ENCODE data around the gene ARID1B.
A peak's percentile ranks its signal among the peaks of the same experiment; 100 is the strongest.

The ARID1B gene

DNA sequence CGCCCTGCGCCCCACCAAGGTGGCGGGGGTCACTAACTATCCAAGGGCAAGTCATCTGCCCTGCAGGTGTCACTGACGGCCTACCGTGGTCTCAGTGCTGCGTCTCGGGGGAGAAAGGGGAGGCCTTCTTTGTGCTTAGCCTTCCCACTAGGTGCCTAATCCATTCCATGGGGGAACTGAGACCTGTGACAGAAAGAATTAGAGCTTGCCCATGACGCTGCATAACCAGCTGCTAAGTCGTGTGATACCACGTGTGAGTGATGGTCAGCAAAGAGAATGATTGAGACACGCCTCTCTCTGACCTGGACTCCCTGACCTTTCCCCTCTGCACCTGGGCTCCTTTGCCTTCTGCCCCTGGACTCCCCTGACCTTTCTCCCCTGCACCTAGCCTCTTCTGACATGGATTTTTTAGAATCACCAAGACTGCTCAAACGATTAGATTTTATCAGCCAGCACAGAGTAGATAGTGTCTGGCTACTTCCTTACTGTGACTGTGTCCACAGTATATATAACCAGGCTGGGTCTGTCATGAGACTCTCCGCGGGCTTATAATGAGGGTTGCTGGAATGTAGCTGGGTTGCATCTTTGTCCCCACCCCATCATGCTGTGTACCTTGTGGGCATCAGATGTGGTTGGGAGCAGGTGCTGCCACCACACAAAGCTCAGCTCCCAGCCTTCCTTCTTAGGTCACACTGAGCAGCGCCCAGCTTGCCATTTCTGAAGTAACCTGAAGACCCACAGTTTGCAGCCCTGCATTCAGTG, 405.5 kb downstream of the ARID1B start:
- DNase-seq (no peak), ATAC-seq (ENCODE audit: insufficient read depth, low read depth) (peak; percentile 58; the same call in 2 of the 3 replicates)
- H3K4me1 ChIP-seq (ENCODE audit: insufficient read depth, low read length) = no peaks in the 10 kb centered on the region
- no peak overlapping the region for H3K27ac ChIP-seq (ENCODE audit: low read length)
- no peak overlapping the region for H3K9ac ChIP-seq (ENCODE audit: low read depth, low read length)
- no peak overlapping the region for H3K4me2 ChIP-seq (ENCODE audit: insufficient read depth, low read length)
- no peak overlapping the region for H2AFZ ChIP-seq (ENCODE audit: low read depth, low read length)
- H3K4me3 ChIP-seq (ENCODE audit: low read depth in 1 of 2, low read length in 2 of 2) = no peak overlapping the region
- H3K79me2 ChIP-seq (ENCODE audit: insufficient read depth, low read length) = no peaks in the 10 kb centered on the region
- peaks cover 68% of the 10 kb centered on the region for H3K36me3 ChIP-seq (ENCODE audit: insufficient read depth, low read length)
- H3K27me3 ChIP-seq (ENCODE audit: insufficient read depth, low read length, poor library complexity) = no peaks in the 10 kb centered on the region
- no peaks in the 10 kb centered on the region for H3K9me3 ChIP-seq (ENCODE audit: insufficient read depth, low read length, severe bottlenecking)
- peaks cover 5% of the 10 kb centered on the region; the same call in 1 of the 2 replicates for H4K20me1 ChIP-seq (ENCODE audit: insufficient read depth, low read length)
- no peak for TF ChIP-seq EZH2 (IDR thresholded peaks at IDR 0.05; ENCODE audit: borderline replicate concordance, low read depth, low read length, severe bottlenecking)
- TF ChIP-seq, protein P1, sequence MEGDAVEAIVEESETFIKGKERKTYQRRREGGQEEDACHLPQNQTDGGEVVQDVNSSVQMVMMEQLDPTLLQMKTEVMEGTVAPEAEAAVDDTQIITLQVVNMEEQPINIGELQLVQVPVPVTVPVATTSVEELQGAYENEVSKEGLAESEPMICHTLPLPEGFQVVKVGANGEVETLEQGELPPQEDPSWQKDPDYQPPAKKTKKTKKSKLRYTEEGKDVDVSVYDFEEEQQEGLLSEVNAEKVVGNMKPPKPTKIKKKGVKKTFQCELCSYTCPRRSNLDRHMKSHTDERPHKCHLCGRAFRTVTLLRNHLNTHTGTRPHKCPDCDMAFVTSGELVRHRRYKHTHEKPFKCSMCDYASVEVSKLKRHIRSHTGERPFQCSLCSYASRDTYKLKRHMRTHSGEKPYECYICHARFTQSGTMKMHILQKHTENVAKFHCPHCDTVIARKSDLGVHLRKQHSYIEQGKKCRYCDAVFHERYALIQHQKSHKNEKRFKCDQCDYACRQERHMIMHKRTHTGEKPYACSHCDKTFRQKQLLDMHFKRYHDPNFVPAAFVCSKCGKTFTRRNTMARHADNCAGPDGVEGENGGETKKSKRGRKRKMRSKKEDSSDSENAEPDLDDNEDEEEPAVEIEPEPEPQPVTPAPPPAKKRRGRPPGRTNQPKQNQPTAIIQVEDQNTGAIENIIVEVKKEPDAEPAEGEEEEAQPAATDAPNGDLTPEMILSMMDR (IDR thresholded peaks at IDR 0.05; ENCODE audit: borderline replicate concordance, extremely low read depth, low read length, poor library complexity, severe bottlenecking) = no peak

DNA sequence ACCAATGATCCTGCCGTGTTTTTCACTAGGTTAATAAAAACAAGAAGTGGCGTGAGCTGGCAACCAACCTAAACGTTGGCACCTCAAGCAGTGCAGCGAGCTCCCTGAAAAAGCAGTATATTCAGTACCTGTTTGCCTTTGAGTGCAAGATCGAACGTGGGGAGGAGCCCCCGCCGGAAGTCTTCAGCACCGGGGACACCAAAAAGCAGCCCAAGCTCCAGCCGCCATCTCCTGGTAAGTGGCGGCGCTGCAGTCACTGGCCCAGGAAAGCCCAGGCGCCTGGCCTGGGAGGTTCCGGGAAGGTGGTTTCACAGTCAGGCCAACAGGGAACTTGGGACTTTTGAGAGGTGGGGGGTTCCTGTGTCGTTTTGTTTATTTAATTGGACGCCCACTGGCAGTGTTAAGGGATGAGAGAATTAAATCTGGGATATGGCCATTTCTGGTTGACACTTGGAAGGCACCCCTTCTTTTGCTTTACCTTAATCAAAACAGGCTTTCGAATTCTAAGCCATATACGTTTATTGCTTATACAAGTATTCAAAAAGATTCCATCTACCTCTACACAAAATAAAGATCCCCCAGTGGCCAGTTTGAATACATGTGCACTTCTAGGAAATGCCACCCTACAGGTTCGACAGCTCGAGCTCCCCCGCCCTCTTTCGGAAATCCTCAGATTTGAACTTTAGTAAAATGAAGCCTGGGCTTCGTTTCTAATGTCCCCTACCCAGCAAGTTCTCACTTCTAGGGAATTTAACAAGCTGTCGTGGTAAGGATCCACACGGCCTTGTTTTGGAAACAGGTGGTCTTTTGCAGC, 407.2 kb downstream of the ARID1B start:
- H3K36me3 ChIP-seq (ENCODE audit: insufficient read depth, low read length) = peaks cover 84% of the 10 kb centered on the region
- no peak overlapping the region for H3K27ac ChIP-seq (ENCODE audit: low read length)
- H3K4me1 ChIP-seq (ENCODE audit: insufficient read depth, low read length) = no peaks in the 10 kb centered on the region
- H3K9me3 ChIP-seq (ENCODE audit: insufficient read depth, low read length, severe bottlenecking) = no peaks in the 10 kb centered on the region
- no peaks in the 10 kb centered on the region for H3K27me3 ChIP-seq (ENCODE audit: insufficient read depth, low read length, poor library complexity)
- no peak overlapping the region for H3K4me3 ChIP-seq (ENCODE audit: low read depth in 1 of 2, low read length in 2 of 2)
- H3K79me2 ChIP-seq (ENCODE audit: insufficient read depth, low read length) = no peaks in the 10 kb centered on the region
- H4K20me1 ChIP-seq (ENCODE audit: insufficient read depth, low read length) = peaks cover 5% of the 10 kb centered on the region; the same call in 1 of the 2 replicates
- DNase-seq (peak; percentile 29), ATAC-seq (ENCODE audit: insufficient read depth, low read depth) (peak; percentile 66; the same call in 1 of the 3 replicates)
- no peak overlapping the region for H2AFZ ChIP-seq (ENCODE audit: low read depth, low read length)
- no peak overlapping the region for H3K9ac ChIP-seq (ENCODE audit: low read depth, low read length)
- TF ChIP-seq, protein P1 (IDR thresholded peaks at IDR 0.05; ENCODE audit: borderline replicate concordance, extremely low read depth, low read length, poor library complexity, severe bottlenecking) = peak; percentile 73
- no peak for TF ChIP-seq EZH2 (IDR thresholded peaks at IDR 0.05; ENCODE audit: borderline replicate concordance, low read depth, low read length, severe bottlenecking)
- H3K4me2 ChIP-seq (ENCODE audit: insufficient read depth, low read length) = no peak overlapping the region

DNA sequence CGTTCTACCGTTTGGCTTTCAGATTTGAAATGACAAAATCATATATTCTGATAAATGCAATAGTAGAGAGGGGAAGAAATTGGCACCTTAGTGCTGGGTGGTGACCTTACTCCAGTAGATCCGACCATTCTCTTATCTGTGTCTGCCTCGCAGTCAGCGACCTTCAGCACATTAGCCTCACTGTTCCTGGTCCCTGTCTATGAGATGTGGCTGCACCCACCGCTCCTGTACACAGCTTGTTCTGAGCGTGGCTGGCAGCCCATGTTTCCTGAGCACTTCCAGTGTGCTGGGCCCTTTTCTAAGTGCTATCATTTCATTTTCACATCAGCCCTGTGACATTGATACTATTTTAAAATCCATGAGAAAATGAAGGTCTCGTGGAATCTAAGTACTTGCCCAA, 408.0 kb downstream of the ARID1B start:
- Histone ChIP-seq H3K79me2 (ENCODE audit: insufficient read depth, low read length) (no peaks in the 10 kb centered on the region), H3K27me3 (ENCODE audit: insufficient read depth, low read length, poor library complexity) (no peaks in the 10 kb centered on the region), H4K20me1 (ENCODE audit: insufficient read depth, low read length) (peaks cover 5% of the 10 kb centered on the region), H3K9ac (ENCODE audit: low read depth, low read length) (no peak overlapping the region), H3K9me3 (ENCODE audit: insufficient read depth, low read length, severe bottlenecking) (no peaks in the 10 kb centered on the region), H3K36me3 (ENCODE audit: insufficient read depth, low read length) (peaks cover 92% of the 10 kb centered on the region), H3K4me1 (ENCODE audit: insufficient read depth, low read length) (no peaks in the 10 kb centered on the region), H3K4me2 (ENCODE audit: insufficient read depth, low read length) (no peak overlapping the region), H3K4me3 (ENCODE audit: low read depth in 1 of 2, low read length in 2 of 2) (no peak overlapping the region), H2AFZ (ENCODE audit: low read depth, low read length) (no peak overlapping the region), H3K27ac (ENCODE audit: low read length) (no peak overlapping the region)
- TF ChIP-seq, protein P1 (IDR thresholded peaks at IDR 0.05; ENCODE audit: borderline replicate concordance, extremely low read depth, low read length, poor library complexity, severe bottlenecking) = no peak
- no peak for TF ChIP-seq EZH2 (IDR thresholded peaks at IDR 0.05; ENCODE audit: borderline replicate concordance, low read depth, low read length, severe bottlenecking)
- DNase-seq (no peak), ATAC-seq (ENCODE audit: insufficient read depth, low read depth) (no peak)

Measured in DND-41 (cell line).